CD4-positive, CD25-positive, alpha-beta regulatory T cell (primary cell): Measurements from ENCODE around the gene DPYSL4. TPM values are rescaled to one million over a fixed set of nuclear protein-coding genes. Genes with fewer than 3 reads are reported as not detected.

Experiments
- ATAC-seq, 2 donors: fragments of 150-1000 bp; cut with Tn5 transposase; one replicate each; pipeline ENCODE4 v1.10.0; 2021; ENCODE audit warnings: low read depth in 2 of 2, moderate number of reproducible peaks in 2 of 2, moderate library complexity in 1 of 2
- DNase-seq, 3 donors: peaks; one replicate each; pipeline versions ENCODE4 v3.0.0 to v3.0.0-alpha.2; 2012 to 2022; ENCODE audit warnings: mixed read lengths in 1 of 3
- H3K27ac ChIP-seq: one replicate; pipeline ENCODE4 v1.7.0; 2013; ENCODE audit warnings: mild to moderate bottlenecking, low read length; ENCODE audit not compliant: insufficient read depth, poor library complexity, severe bottlenecking
- H3K27me3 ChIP-seq: one replicate; pipeline ENCODE4 v1.7.0; 2013; ENCODE audit warnings: low read length; ENCODE audit not compliant: control insufficient read depth, insufficient read depth
- H3K36me3 ChIP-seq: one replicate; pipeline ENCODE4 v1.7.0; 2013; ENCODE audit warnings: mild to moderate bottlenecking, low read length, moderate library complexity; ENCODE audit not compliant: control insufficient read depth, insufficient read depth
- H3K4me1 ChIP-seq: 2 replicates; pipeline ENCODE4 v1.7.0; 2013; ENCODE audit warnings: mild to moderate bottlenecking, low read length; ENCODE audit not compliant: insufficient read depth, control insufficient read depth, poor library complexity, severe bottlenecking
- H3K4me3 ChIP-seq: one replicate; pipeline ENCODE4 v1.7.0; 2013; ENCODE audit warnings: low read depth, mild to moderate bottlenecking, low read length, moderate library complexity
- H3K9me3 ChIP-seq, 2 experiments: 1 replicate in 1 of 2; 2 replicates in 1 of 2; pipeline ENCODE4 v1.7.0; 2013; ENCODE audit warnings: low read length in 2 of 2, mild to moderate bottlenecking in 1 of 2, moderate library complexity in 1 of 2; ENCODE audit not compliant: control insufficient read depth in 2 of 2
- H3K27ac Mint-ChIP-seq, 3 donors: one replicate each; pipeline ENCODE4 v1.8.0; 2020 to 2022; ENCODE audit warnings: mild to moderate bottlenecking in 3 of 3, mixed read lengths in 3 of 3, moderate library complexity in 2 of 3
- H3K27me3 Mint-ChIP-seq: one replicate; pipeline ENCODE4 v1.8.0; 2022; ENCODE audit warnings: mild to moderate bottlenecking, mixed read lengths
- H3K36me3 Mint-ChIP-seq: one replicate; pipeline ENCODE4 v1.8.0; 2020; ENCODE audit warnings: mixed read lengths
- H3K4me1 Mint-ChIP-seq, 4 donors: one replicate each; pipeline ENCODE4 v1.8.0; 2020 to 2022; ENCODE audit warnings: mixed read lengths in 4 of 4, mild to moderate bottlenecking in 1 of 4
- H3K4me3 Mint-ChIP-seq, 4 donors: one replicate each; pipeline ENCODE4 v1.8.0; 2020 to 2022; ENCODE audit warnings: mild to moderate bottlenecking in 4 of 4, mixed read lengths in 4 of 4, moderate library complexity in 3 of 4
- H3K9me3 Mint-ChIP-seq, 7 donors: one replicate each; pipeline ENCODE4 v1.8.0; 2020 to 2022; ENCODE audit warnings: mixed read lengths in 7 of 7, mild to moderate bottlenecking in 3 of 7, moderate library complexity in 2 of 7
- polyA plus RNA-seq, 4 donors: library from polyadenylated mRNA; unstranded; fragments of 300-500 nt; fragmentation: Illumina TruSeq; gene quantifications; one replicate each; pipeline ENCODE4 v1.2.3, GENCODE V29; 2021
- total RNA-seq: library from RNA; stranded (reverse); gene quantifications from one replicate; pipeline ENCODE4 v1.2.3, GENCODE V29; 2022

DPYSL4 gene
- total and polyA plus RNA-seq, 5 donors from 2014 or later: 1.2 to 1.9 TPM; not detected in 3

DNA sequence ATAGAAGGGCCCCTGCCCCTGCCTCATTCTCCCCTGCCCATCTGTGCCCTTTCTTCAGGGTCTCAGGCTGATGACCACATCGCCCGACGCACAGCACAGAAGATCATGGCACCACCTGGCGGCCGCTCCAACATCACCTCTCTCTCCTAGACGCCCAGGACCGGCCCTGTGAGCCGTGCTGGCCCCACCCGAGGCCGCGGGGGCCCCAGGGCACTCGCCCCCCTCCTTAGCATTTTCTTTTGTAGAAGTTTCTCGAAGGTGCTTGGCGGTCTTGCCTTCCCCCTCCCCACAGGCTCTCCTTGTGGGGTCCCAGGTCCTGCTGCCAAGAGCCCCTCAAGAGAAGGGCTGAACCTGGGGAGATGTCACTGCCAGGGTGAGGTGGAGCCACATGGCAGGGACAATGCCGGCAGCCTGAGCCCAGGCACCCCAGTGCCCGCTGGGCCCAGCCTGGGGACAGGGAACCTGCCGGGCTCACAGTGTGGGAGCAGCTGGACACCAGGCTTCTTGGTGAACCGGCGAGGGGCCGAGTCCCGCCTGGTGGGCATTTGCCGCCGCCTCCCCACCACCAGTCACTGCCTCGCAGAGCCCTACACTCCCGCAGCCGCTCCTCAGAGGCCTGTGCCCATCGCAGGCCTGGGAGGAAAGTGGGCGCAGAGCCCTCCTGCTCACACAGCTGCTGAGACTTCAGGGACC, 18.2 kb downstream of the DPYSL4 start:
- Histone ChIP-seq H3K36me3 (no peaks in the 10 kb centered on the region), H3K27me3 (no peaks in the 10 kb centered on the region), H3K4me3 (no peak overlapping the region), H3K27ac (no peak overlapping the region), H3K9me3 (no peaks in the 10 kb centered on the region), H3K4me1 (no peaks in the 10 kb centered on the region)
- Mint-ChIP-seq H3K4me3 (no peak overlapping the region), H3K27ac (no peak overlapping the region), H3K27me3 (no peaks in the 10 kb centered on the region), H3K36me3 (no peaks in the 10 kb centered on the region), H3K9me3 (no peaks in the 10 kb centered on the region), H3K4me1 (no peaks in the 10 kb centered on the region)
- no peak for DNase-seq
- ATAC-seq: no peak

DNA sequence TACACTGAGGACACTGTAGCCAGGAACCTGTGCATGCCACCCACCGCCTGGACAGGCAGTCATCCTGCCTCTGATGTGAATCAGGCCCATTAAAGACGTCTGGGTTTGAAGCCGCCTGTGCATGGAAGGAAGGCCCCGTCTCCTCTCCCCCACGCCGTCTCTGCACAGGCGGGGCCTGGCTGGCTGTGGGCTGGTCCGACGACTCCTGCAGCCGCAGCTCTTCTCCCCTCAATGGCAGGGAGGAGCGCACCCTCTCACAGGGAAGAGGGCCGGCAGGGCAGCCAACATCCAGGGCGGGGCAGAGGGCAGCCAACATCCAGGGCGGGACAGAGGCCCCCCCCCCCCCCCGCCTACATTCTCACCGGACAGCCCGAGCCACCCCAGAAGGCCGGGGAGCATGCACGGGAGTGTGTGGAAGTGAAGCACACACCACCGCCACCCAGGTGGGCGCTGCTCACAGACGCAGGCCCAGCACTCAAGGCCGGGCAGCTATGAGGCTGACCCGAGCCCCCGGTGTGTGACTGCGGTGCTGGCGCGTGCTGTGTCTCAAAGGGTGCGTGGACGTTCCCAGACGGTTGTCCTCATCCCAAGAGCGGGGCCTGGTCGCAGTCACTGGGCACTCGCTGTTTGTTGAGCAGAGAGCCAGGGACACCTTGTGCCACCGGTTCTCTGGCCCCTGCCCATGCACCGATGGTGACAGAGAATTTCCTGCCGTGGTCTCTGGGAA, 19.1 kb downstream of the DPYSL4 start:
- H3K27ac Mint-ChIP-seq: no peak overlapping the region
- no peaks in the 10 kb centered on the region for H3K9me3 ChIP-seq
- no peaks in the 10 kb centered on the region for H3K4me1 Mint-ChIP-seq
- no peak overlapping the region for H3K4me3 ChIP-seq
- ATAC-seq: no peak
- H3K4me1 ChIP-seq: no peaks in the 10 kb centered on the region
- no peak overlapping the region for H3K4me3 Mint-ChIP-seq
- no peak for DNase-seq
- no peak overlapping the region for H3K27ac ChIP-seq
- peaks cover 0 to 2% (median 0%) of the 10 kb centered on the region in 7 donors for H3K9me3 Mint-ChIP-seq
- no peaks in the 10 kb centered on the region for H3K36me3 Mint-ChIP-seq
- no peaks in the 10 kb centered on the region for H3K36me3 ChIP-seq
- no peaks in the 10 kb centered on the region for H3K27me3 ChIP-seq
- H3K27me3 Mint-ChIP-seq: no peaks in the 10 kb centered on the region

DNA sequence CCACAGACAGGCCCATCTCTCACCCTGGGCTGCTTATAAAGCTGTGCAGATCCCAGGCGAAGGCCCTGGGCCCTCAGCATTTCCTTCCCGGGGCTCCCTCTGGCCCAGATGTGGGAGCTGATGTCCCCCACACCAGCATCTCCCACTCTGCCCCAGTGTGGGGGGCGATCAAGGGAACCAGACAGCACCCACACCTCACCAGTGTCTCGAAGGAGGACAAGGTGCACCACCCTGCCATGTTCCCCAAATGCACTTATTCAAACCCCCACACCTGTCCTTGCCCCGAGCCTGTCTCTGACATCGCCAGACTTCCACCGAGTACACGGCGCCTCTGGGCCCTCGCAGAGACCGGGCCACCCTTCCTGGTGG, 19.6 kb downstream of the DPYSL4 start:
- H3K4me1 ChIP-seq: no peaks in the 10 kb centered on the region
- no peak overlapping the region for H3K4me3 ChIP-seq
- no peaks in the 10 kb centered on the region for H3K9me3 ChIP-seq
- H3K27me3 ChIP-seq: no peaks in the 10 kb centered on the region
- DNase-seq: no peak
- no peak overlapping the region for H3K27ac Mint-ChIP-seq
- H3K36me3 Mint-ChIP-seq: no peaks in the 10 kb centered on the region
- H3K9me3 Mint-ChIP-seq: peaks cover 0 to 2% (median 0%) of the 10 kb centered on the region in 7 donors
- no peak overlapping the region for H3K27ac ChIP-seq
- ATAC-seq: no peak
- H3K4me3 Mint-ChIP-seq: no peak overlapping the region
- H3K36me3 ChIP-seq: no peaks in the 10 kb centered on the region
- no peaks in the 10 kb centered on the region for H3K4me1 Mint-ChIP-seq
- no peaks in the 10 kb centered on the region for H3K27me3 Mint-ChIP-seq

DNA sequence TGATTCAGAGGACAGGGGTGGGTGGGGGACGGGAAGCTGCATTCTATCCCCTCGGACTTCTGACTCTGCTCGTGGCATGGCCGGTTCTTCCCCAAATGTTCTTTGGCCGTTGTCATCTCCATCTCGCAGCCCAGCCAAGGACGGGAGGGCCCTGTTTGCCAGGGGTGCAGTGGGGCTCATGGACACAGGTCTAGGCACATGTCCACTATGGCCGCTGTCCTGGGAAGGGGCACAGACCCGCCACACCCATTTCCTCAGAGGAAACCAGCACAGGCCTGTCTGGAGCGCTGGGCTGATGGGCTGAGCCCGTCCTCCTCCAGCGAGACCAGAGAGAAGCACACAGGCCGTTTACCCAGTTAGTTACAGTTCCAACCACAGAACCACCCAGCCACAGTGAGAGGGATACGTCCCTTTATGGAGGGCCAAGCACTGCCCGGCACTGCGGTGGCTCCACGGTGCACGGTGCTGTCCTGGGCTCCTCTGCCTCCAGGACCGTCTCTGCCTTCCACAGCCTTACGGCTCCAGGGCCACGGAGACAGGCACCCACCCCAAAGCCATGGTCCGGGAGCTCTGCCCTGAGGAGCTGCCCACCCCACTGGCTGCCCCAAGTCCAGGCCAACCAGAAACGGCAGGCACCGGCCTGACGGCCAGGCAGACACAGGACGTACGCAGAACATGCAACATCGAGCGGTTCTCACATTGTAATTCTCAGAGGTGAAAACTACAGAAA, 20.2 kb downstream of the DPYSL4 start:
- H3K4me1 Mint-ChIP-seq: no peaks in the 10 kb centered on the region
- H3K9me3 Mint-ChIP-seq: peaks cover 0 to 2% (median 0%) of the 10 kb centered on the region in 7 donors
- no peak overlapping the region for H3K4me3 Mint-ChIP-seq
- Histone ChIP-seq H3K9me3 (no peaks in the 10 kb centered on the region), H3K4me3 (no peak overlapping the region), H3K27ac (no peak overlapping the region), H3K4me1 (no peaks in the 10 kb centered on the region), H3K27me3 (no peaks in the 10 kb centered on the region), H3K36me3 (no peaks in the 10 kb centered on the region)
- no peaks in the 10 kb centered on the region for H3K36me3 Mint-ChIP-seq
- H3K27ac Mint-ChIP-seq: no peak overlapping the region
- ATAC-seq: no peak
- DNase-seq: no peak
- no peaks in the 10 kb centered on the region for H3K27me3 Mint-ChIP-seq

DNA sequence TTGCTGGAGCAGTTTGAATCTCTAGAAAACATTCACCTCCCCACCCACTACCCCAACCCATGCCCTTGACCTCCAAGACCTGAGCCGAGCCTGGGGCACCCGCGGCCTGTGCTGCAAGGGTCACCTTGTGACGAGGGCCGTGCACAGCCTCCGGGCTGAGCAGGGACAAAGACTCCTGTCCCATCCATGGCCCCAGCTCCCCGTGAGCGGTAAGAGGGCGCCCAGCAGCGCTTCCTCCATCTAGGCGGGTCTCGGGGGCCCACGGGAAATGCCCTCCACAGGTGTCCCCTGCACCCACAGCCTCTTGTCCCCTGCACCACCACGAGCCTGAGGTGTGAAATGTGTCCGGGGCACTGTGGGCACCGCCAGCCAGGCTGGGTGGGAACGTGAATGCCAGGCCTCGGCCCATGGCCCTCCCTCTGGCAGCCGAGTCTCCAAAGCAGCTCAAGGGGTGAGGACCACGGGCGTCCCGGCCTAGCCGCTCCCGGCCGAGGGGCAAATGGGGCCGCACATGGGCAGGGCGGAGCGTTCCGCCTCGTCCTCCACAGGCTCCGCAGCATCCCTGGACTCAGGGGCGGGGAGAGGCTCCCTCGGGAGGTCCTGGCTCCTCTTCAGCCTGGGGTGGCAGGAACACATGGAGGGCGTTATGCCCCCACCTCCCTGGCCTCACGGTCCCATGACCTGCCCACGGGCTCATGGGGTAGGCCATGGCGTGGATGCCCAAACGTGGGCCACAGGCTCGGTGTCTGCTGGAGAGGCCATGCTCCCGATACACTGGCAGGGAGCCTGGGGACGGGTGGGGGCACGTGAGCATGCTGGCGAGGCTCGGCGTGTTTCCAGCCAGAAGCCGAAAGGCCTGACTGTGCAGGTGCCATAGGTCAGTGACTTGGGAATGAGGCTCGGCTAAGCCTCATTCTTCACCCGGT, 21.1 kb downstream of the DPYSL4 start:
- no peak overlapping the region for H3K4me3 ChIP-seq
- H3K4me1 ChIP-seq: no peaks in the 10 kb centered on the region
- Mint-ChIP-seq H3K27ac (no peak overlapping the region), H3K4me3 (no peak overlapping the region), H3K4me1 (no peaks in the 10 kb centered on the region), H3K36me3 (peaks cover 7% of the 10 kb centered on the region), H3K27me3 (no peaks in the 10 kb centered on the region), H3K9me3 (peaks cover 0 to 2% (median 0%) of the 10 kb centered on the region in 7 donors)
- no peaks in the 10 kb centered on the region for H3K36me3 ChIP-seq
- H3K9me3 ChIP-seq: no peaks in the 10 kb centered on the region
- no peaks in the 10 kb centered on the region for H3K27me3 ChIP-seq
- H3K27ac ChIP-seq: no peak overlapping the region
- DNase-seq (no peak), ATAC-seq (no peak)

DNA sequence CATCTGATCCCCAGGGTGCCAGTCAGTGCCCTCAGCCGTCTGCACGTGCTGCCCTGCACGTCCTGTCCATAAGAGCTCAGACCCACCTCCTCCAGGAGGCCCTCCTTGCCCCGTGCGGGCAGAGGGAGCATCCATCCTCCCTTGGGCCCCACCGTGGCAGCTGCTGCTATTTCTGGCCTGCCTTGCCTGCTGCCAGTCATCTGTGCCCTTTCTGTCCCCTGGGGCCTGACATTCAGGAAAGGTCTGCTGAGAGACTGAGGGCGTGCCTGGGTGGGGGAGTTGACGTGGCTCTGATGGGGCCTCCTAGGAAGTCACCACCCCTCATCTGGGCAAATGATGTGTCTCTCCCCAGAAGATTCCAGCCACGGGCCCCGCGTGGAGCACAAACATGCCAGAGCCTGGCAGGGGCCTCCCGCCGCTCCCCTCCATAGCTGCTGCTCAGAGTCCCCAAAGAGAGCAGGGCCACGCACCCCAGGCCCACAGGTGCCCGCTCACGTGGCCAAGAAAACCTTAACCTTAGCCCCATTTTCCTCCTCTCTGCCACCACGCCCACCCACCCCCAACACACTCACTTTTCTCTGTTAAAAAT, 21.8 kb downstream of the DPYSL4 start:
- Histone ChIP-seq H3K9me3 (no peaks in the 10 kb centered on the region), H3K4me3 (no peak overlapping the region), H3K27ac (no peak overlapping the region), H3K4me1 (no peaks in the 10 kb centered on the region), H3K36me3 (no peaks in the 10 kb centered on the region), H3K27me3 (no peaks in the 10 kb centered on the region)
- Mint-ChIP-seq H3K36me3 (peaks cover 9% of the 10 kb centered on the region), H3K27ac (no peak overlapping the region), H3K4me1 (no peaks in the 10 kb centered on the region), H3K4me3 (no peak overlapping the region), H3K27me3 (no peaks in the 10 kb centered on the region), H3K9me3 (peaks cover 0 to 2% (median 0%) of the 10 kb centered on the region in 7 donors)
- ATAC-seq (no peak), DNase-seq (no peak)

DNA sequence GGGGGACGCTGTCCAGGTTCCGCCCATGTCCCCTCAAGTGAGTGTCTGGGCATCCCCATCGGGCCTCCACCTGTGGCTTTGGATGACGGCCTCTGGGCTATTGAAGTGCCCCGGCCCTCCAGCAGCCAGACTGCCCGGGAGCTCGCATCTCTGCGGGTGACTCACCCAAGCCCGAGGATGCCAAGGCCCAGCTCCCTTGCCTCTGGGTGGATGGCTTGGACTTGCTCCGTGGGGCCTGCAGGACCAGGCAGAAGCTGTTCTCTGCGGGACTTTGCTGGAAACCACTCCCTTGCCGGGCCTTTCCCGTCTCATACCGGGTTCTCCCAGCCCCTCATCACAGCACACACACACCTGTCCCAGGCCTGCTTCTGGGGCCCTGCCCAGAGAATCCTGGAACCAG, 22.4 kb downstream of the DPYSL4 start:
- Histone ChIP-seq H3K36me3 (no peaks in the 10 kb centered on the region), H3K9me3 (no peaks in the 10 kb centered on the region), H3K4me3 (no peak overlapping the region), H3K27ac (no peak overlapping the region), H3K4me1 (no peaks in the 10 kb centered on the region), H3K27me3 (no peaks in the 10 kb centered on the region)
- peaks cover 11% of the 10 kb centered on the region for H3K36me3 Mint-ChIP-seq
- no peak overlapping the region for H3K4me3 Mint-ChIP-seq
- peaks cover 0 to 6% (median 0%) of the 10 kb centered on the region in 7 donors for H3K9me3 Mint-ChIP-seq
- ATAC-seq (no peak), DNase-seq (no peak)
- no peak overlapping the region for H3K27ac Mint-ChIP-seq
- no peaks in the 10 kb centered on the region for H3K4me1 Mint-ChIP-seq
- H3K27me3 Mint-ChIP-seq: no peaks in the 10 kb centered on the region
